AG08395 (cell line): ENCODE measurements around the gene ECHDC3.
A peak's percentile ranks its signal among the peaks of the same experiment; 100 is the strongest.

Experiments used
- DNase-seq: peaks from one replicate; pipeline ENCODE4 v3.0.0; 2012; ENCODE audit warnings: mixed read lengths, low spot score

Gene ECHDC3

DNA sequence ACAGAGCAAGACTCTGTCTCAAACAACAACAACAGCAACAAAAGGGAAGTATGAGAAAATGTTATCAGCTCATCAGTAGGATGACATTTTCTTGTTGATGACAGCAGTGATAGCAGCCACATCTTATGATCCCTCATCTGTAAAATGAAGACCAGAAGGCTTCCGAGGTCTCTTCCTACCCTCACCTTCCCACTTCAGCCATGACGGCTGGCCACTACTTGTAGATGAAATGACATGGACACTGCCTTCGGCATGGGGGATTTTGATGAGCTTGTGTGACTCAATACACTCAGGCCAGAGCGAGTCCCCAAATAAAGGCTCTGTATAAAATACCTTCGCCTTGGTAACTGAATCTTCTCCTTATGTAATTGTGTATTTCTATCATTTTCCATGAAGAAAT is 6.7 kb downstream of the ECHDC3 start:
- DNase-seq, result no peak

DNA sequence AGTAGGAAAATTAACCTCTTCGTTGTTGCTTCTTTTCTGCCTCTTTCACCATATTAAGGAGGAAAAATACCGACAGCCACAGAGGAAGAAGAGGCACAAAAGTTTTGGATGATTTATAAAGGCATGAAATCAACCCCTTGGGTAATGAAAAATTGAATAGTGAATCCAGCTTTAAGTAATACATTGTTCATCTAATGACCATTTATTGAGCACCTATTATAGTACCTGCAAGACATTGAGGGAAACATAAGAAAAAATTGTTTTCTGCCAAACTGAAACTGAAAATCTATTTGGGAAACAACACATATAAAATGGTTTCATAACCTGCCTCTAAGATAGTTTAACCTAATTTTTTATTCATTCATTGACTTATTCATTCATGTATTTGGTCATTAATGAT is 8.2 kb downstream of the ECHDC3 start:
- DNase-seq, result no peak

- no peak for DNase-seq
Measured at GRCh38 chr10:11754173-11754572, 12.0 kb downstream of the ECHDC3 start.

DNA sequence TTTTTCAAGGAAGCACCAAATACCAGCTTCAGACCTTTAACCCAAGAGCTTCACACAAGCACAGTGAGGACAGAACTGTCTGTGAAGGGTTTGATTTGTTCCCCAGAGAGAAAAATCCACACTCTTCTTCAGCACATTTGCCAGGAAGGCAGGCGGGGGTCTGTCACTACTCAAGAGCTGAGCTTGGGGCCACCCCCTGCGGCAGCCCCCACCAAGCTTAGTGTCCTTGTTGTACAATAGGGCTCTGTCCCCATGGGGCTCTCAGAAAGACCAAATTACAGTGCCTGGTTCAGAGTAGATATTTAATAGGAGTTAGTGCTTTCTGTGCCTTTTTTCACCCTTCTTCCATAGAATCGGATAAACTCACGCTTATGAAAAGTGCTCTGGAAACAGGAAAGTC is 12.4 kb downstream of the ECHDC3 start:
- DNase-seq, result no peak

GRCh38 chr10:11755512-11756263 is 13.5 kb downstream of the ECHDC3 start:
- DNase-seq, result no peak

DNA sequence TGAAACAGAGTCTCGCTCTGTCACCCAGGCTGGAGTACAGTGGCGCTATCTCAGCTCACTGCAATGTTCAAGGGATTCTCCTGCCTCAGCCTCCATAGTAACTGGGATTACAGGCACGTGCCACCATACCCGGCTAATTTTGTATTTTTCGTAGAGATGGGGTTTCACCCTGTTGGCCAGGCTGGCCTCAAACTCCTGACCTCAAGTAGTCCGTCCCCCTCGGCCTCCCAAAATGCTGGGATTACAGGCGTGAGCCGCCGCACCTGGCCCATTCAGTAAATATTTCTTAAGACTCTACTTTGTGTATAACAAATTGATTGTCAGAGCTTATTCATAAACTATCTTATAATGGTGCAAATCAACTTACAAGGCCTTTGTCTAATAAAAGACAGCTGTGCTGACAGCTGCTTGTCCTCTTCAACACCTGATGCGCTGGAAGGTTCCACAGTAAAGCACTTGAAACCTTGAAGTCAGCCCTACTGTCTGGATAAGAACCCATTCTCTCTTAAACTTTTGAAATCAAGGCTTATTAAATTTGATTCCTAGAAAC is 14.7 kb downstream of the ECHDC3 start:
- DNase-seq, result no peak

- DNase-seq, result peak; percentile 62
Measured at GRCh38 chr10:11757454-11757820, 15.3 kb downstream of the ECHDC3 start.

DNA sequence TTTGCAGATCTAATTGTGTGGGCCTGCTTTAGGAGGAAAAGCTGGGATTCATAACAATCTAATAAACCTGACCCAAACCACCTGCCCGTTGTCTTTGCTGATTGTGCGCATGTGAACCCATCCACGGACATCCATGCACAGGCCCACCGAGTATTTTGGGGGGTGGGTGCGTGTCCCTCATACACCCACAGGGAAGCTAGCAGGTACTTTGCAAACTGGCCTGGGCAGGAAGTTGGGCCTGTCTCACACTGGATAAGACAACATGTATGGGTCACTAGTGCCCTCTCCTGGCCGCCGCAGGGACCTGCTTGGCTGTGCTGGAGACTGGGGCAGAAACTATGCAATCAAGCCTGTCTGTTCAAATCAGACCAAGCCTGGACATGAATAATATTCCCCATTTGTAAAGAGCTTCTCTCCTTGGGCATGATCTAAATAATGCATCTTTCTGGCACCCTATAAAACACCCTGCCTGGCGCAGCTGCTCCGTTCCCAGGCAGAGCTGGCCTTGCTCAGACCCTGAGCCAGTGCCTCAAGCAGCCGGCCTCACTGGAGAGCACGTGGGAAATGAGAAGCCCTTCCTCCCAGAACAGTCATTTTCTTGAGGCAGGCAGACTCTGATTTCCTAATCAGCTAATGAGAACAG is 15.8 kb downstream of the ECHDC3 start:
- DNase-seq, result peak; percentile 84

DNA sequence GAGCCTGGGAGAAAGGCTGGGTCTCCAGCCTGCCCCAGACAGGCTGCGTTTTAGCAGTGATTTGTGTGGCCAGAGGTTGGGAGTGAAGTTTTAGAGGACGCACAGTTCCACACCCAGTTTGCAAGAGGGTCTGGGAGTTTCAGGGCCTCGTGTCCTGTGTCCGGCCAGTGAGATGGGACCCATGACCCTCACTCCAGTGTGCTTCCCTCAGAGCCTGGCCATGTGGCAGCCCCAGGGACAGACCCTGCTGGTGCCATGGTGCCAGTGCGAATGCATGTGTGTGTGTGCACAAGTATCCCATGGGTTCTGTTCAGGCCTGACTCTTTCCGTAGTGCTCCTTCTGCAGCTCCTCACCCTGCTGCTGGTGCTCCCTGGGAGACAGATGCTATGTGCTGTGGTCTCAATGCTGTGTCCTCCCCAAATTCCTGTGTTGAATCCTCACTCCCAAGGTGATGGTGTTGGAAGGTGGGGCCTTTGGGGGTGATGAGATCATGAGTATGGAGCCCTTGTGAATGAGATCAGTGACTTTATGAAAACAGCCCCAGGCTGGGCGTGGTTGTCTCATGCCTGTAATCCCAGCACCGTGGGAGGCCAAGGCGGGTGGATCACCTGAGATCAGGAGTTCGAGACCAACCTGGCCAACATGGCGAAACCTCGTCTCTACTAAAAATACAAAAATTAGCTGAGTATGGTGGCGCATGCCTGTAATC is 16.5 kb downstream of the ECHDC3 start:
- DNase-seq, result no peak

- DNase-seq, result no peak
Measured at GRCh38 chr10:11759347-11759746, 17.2 kb downstream of the ECHDC3 start.

GRCh38 chr10:11760151-11760550 is 18.0 kb downstream of the ECHDC3 start:
- DNase-seq, result no peak

- no peak for DNase-seq
Measured at GRCh38 chr10:11760861-11761260, 18.7 kb downstream of the ECHDC3 start.

DNA sequence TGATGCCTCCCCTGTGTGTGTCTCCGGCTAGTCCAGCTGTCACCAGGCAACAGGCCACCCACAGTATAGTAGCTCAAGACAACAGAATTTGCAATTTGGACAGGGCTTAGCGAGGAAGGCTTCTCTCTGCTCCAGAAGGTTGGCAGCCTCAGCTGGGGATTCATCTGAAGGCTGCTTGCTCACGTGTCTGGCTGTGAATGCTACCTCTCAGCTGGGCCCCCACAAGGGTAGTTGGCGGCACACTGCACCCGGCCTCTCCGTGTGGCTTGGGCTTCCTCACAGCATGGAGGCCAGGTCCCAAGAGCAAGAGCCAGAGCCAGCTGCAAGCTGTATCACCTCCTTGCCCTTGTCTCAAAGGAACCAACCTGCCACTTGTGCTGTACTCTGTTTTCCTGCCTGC is 19.2 kb downstream of the ECHDC3 start:
- no peak for DNase-seq

GRCh38 chr10:11762706-11763500 is 20.7 kb downstream of the ECHDC3 start:
- no peak for DNase-seq

- DNase-seq, result no peak
Measured at GRCh38 chr10:11763501-11763861, 21.3 kb downstream of the ECHDC3 start.

GRCh38 chr10:11765141-11765540 is 23.0 kb downstream of the ECHDC3 start:
- no peak for DNase-seq

GRCh38 chr10:11772575-11773288 is 30.6 kb downstream of the ECHDC3 start:
- no peak for DNase-seq

DNA sequence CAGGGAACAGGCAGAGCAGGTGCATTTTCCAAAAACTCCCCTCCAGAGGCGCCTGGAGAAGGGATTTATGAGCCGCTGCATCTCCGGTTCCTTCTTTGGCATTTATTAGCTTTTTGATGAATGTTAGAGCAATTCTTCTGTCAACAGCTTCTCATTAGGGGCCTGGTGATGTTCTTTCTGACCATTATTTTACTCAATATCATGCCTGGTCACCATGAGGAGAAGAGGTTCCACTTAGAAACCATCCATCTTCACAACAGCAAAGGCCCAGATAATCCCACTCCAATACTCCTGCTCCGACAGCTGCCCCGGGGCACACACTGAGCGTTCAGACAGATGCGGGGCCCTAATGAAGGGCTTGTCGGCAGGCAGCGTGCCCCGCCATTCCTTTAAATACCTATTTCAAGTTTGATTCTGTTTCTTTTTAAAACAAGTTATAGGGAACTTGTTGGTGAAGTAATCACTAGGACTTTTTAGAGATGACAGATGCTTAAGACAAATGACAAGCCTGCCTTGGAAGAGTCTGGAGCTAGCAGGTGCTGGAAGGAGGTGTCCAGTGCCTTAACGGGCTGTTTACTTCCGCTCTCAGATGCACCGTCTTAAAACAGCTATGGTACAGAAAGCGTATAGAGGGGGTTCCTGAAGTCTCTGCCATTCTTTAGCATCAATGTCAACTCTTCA is 31.7 kb downstream of the ECHDC3 start:
- no peak for DNase-seq

DNA sequence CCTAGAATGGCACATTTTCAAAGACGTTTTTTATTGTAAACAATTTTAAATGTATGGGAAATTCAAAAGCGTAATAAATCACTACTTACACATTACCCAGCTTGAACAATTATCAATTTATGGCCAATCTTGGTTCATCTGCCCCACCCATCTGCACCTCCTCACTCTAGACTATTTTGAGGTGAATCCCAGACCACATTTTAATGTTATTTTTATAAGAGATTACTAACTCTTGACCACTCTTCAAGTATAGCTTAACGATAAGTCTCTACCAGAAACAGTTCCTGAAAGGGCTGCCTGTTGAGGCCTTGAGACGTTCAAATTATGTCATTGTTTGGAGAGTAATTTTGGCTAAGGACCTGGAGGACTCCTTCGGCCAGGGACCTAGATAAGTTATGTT is 33.2 kb downstream of the ECHDC3 start:
- DNase-seq, result no peak

GRCh38 chr10:11776080-11776479 is 33.9 kb downstream of the ECHDC3 start:
- DNase-seq, result no peak

- no peak for DNase-seq
Measured at GRCh38 chr10:11781114-11781513, 38.9 kb downstream of the ECHDC3 start.
